ENCODE data around the gene GART. TPM values are rescaled to one million over a fixed set of nuclear protein-coding genes. Genes with fewer than 3 reads are reported as not detected.

Gene GART
- total and polyA plus RNA-seq, 4 donors = 15.3 to 58.7 (median 46.9) TPM

DNA sequence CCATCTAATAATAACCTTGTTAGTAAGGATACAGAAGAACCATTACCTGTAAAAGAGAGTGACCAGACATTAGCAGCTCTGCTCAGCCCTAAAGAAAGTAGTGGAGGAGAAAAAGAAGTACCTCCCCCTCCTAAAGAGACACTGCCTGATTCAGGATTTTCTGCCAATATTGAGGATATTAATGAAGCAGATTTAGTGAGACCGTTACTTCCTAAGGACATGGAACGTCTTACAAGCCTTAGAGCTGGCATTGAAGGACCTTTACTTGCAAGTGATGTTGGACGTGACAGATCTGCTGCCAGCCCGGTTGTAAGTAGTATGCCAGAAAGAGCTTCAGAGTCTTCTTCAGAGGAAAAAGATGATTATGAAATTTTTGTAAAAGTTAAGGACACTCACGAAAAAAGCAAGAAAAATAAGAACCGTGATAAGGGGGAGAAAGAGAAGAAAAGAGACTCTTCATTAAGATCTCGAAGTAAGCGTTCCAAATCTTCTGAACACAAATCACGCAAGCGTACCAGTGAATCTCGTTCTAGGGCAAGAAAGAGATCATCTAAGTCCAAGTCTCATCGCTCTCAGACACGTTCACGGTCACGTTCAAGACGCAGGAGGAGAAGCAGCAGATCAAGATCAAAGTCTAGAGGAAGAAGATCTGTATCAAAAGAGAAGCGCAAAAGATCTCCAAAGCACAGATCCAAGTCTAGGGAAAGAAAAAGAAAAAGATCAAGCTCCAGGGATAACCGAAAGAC lies 12.5 kb upstream of the GART start:
- H3K4me3 ChIP-seq = no peak overlapping the region
- WGBS, 2 donors = 96% methylated on average over 18 of the region's 18 CpGs
- DNase-seq (no peak), ATAC-seq (ENCODE audit: insufficient read depth, low FRiP score) (no peak)
- no peak overlapping the region for H3K27ac ChIP-seq (ENCODE audit: low read depth in 1 of 2, low read length in 1 of 2)
- H3K9me3 ChIP-seq (ENCODE audit: control insufficient read depth in 4 of 4, insufficient read depth in 3 of 4, low read length in 3 of 4) = peaks cover 0 to 4% (median 2%) of the 10 kb centered on the region in 4 donors
- TF ChIP-seq, protein P1, sequence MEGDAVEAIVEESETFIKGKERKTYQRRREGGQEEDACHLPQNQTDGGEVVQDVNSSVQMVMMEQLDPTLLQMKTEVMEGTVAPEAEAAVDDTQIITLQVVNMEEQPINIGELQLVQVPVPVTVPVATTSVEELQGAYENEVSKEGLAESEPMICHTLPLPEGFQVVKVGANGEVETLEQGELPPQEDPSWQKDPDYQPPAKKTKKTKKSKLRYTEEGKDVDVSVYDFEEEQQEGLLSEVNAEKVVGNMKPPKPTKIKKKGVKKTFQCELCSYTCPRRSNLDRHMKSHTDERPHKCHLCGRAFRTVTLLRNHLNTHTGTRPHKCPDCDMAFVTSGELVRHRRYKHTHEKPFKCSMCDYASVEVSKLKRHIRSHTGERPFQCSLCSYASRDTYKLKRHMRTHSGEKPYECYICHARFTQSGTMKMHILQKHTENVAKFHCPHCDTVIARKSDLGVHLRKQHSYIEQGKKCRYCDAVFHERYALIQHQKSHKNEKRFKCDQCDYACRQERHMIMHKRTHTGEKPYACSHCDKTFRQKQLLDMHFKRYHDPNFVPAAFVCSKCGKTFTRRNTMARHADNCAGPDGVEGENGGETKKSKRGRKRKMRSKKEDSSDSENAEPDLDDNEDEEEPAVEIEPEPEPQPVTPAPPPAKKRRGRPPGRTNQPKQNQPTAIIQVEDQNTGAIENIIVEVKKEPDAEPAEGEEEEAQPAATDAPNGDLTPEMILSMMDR (IDR thresholded peaks at IDR 0.05; ENCODE audit: control extremely low read depth, extremely low read depth) = no peak
- H3K4me1 ChIP-seq (ENCODE audit: control insufficient read depth in 5 of 5, insufficient read depth in 5 of 5, low read length in 5 of 5) = peaks cover 0 to 4% (median 0%) of the 10 kb centered on the region in 5 donors
- no peak overlapping the region for H3K9ac ChIP-seq (ENCODE audit: insufficient read depth in 1 of 2, low read length in 2 of 2)
- H3K27me3 ChIP-seq (ENCODE audit: control insufficient read depth in 3 of 3, insufficient read depth in 3 of 3, low read length in 2 of 3) = no peaks in the 10 kb centered on the region
- peaks cover 50 to 78% (median 61%) of the 10 kb centered on the region in 4 donors for H3K36me3 ChIP-seq (ENCODE audit: control insufficient read depth in 4 of 4, insufficient read depth in 4 of 4, low read length in 4 of 4)

DNA sequence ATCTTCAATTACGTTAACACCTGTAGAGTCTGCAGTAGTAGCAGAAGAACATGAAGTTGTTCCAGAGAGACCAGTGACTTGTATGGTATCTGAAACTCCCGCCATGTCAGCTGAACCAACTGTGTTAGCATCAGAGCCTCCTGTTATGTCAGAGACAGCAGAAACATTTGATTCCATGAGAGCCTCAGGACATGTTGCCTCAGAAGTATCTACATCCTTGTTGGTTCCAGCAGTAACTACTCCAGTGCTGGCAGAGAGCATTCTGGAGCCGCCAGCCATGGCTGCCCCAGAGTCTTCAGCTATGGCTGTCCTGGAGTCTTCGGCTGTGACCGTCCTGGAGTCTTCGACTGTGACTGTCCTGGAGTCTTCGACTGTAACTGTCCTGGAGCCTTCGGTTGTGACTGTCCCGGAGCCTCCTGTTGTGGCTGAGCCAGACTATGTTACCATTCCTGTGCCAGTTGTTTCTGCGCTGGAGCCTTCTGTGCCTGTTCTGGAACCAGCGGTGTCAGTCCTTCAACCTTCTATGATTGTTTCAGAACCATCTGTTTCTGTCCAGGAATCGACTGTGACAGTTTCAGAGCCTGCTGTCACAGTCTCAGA lies 11.2 kb upstream of the GART start:
- 98 to 99% methylated on average over 12 of the region's 12 CpGs for WGBS, 2 donors
- no peak for DNase-seq
- peaks cover 50 to 71% (median 55%) of the 10 kb centered on the region in 4 donors for H3K36me3 ChIP-seq (ENCODE audit: control insufficient read depth in 4 of 4, insufficient read depth in 4 of 4, low read length in 4 of 4)

DNA sequence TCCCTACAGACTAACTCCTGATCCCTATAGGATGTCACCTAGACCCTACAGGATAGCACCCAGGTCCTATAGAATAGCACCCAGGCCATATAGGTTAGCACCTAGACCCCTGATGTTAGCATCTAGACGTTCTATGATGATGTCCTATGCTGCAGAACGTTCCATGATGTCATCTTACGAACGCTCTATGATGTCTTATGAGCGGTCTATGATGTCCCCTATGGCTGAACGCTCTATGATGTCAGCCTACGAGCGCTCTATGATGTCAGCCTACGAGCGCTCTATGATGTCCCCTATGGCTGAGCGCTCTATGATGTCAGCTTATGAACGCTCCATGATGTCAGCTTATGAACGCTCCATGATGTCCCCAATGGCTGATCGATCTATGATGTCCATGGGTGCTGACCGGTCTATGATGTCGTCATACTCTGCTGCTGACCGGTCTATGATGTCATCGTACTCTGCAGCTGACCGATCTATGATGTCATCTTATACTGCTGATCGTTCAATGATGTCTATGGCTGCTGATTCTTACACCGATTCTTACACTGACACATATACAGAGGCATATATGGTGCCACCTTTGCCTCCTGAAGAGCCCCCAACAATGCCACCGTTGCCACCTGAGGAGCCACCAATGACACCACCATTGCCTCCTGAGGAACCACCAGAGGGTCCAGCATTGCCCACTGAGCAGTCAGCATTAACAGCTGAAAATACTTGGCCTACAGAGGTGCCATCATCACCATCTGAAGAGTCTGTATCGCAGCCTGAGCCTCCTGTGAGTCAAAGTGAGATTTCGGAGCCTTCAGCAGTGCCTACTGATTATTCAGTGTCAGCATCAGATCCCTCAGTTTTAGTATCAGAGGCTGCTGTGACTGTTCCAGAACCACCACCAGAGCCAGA lies 10.4 kb upstream of the GART start:
- ATAC-seq (ENCODE audit: insufficient read depth, low FRiP score) = no peak
- Histone ChIP-seq H3K27me3 (ENCODE audit: control insufficient read depth in 3 of 3, insufficient read depth in 3 of 3, low read length in 2 of 3) (no peaks in the 10 kb centered on the region), H3K27ac (ENCODE audit: low read depth in 1 of 2, low read length in 1 of 2) (no peak overlapping the region), H3K36me3 (ENCODE audit: control insufficient read depth in 4 of 4, insufficient read depth in 4 of 4, low read length in 4 of 4) (peaks cover 44 to 64% (median 53%) of the 10 kb centered on the region in 4 donors), H3K4me3 (no peak overlapping the region), H3K4me1 (ENCODE audit: control insufficient read depth in 5 of 5, insufficient read depth in 5 of 5, low read length in 5 of 5) (peaks cover 0 to 4% (median 0%) of the 10 kb centered on the region in 5 donors), H3K9ac (ENCODE audit: insufficient read depth in 1 of 2, low read length in 2 of 2) (no peak overlapping the region), H3K9me3 (ENCODE audit: control insufficient read depth in 4 of 4, insufficient read depth in 3 of 4, low read length in 3 of 4) (peaks cover 0 to 4% (median 2%) of the 10 kb centered on the region in 4 donors)
- TF ChIP-seq, protein P1 (IDR thresholded peaks at IDR 0.05; ENCODE audit: control extremely low read depth, extremely low read depth) = no peak
- DNase-seq = no peak
- WGBS, 2 donors = 98 to 99% methylated on average over 24 of the region's 24 CpGs

More for the DNA sequence above, 11.2 kb upstream of the GART start:
- peaks cover 0 to 4% (median 0%) of the 10 kb centered on the region in 5 donors for H3K4me1 ChIP-seq (ENCODE audit: control insufficient read depth in 5 of 5, insufficient read depth in 5 of 5, low read length in 5 of 5)
- H3K4me3 ChIP-seq = no peak overlapping the region
- TF ChIP-seq, protein P1 (IDR thresholded peaks at IDR 0.05; ENCODE audit: control extremely low read depth, extremely low read depth) = no peak
- no peak overlapping the region for H3K9ac ChIP-seq (ENCODE audit: insufficient read depth in 1 of 2, low read length in 2 of 2)
- H3K9me3 ChIP-seq (ENCODE audit: control insufficient read depth in 4 of 4, insufficient read depth in 3 of 4, low read length in 3 of 4) = peaks cover 0 to 4% (median 2%) of the 10 kb centered on the region in 4 donors
- H3K27ac ChIP-seq (ENCODE audit: low read depth in 1 of 2, low read length in 1 of 2) = no peak overlapping the region
- no peak for ATAC-seq (ENCODE audit: insufficient read depth, low FRiP score)
- no peaks in the 10 kb centered on the region for H3K27me3 ChIP-seq (ENCODE audit: control insufficient read depth in 3 of 3, insufficient read depth in 3 of 3, low read length in 2 of 3)

Data from lung (tissue), 12 donors.